DOHH2 (cell line): ENCODE data around the gene ADAR.

Experiments
- H3F3A ChIP-seq: fragments of 200-600 bp; sonication (generic), shearing (Covaris generic); 2 replicates; pipeline ENCODE4 v1.6.0; 2016; ENCODE audit warnings: antibody characterized with exemption, mild to moderate bottlenecking; ENCODE audit not compliant: control insufficient read depth, insufficient read depth
- H3K27ac ChIP-seq: fragments of 200-600 bp; sonication (generic); 2 replicates; pipeline ENCODE4 v1.5.1; 2014; ENCODE audit warnings: low read depth, mild to moderate bottlenecking, low read length, moderate library complexity
- H3K27me3 ChIP-seq: fragments of 200-600 bp; sonication (generic); 2 replicates; pipeline ENCODE4 v1.6.1; 2014; ENCODE audit warnings: mild to moderate bottlenecking, low read length, mixed read lengths; ENCODE audit not compliant: control insufficient read depth
- H3K36me3 ChIP-seq: fragments of 200-600 bp; sonication (generic); 2 replicates; pipeline ENCODE4 v1.6.1; 2014; ENCODE audit warnings: mild to moderate bottlenecking, low read length, moderate library complexity, mixed read lengths; ENCODE audit not compliant: control insufficient read depth
- H3K4me1 ChIP-seq: fragments of 200-600 bp; sonication (generic); 2 replicates; pipeline ENCODE4 v1.6.1; 2014; ENCODE audit warnings: mild to moderate bottlenecking, low read length, mixed read lengths; ENCODE audit not compliant: control insufficient read depth
- H3K4me2 ChIP-seq: fragments of 200-600 bp; sonication (generic); 2 replicates; pipeline ENCODE4 v1.6.0; 2014; ENCODE audit warnings: mild to moderate bottlenecking, low read length, moderate library complexity
- H3K4me3 ChIP-seq: fragments of 200-600 bp; sonication (generic); 2 replicates; pipeline ENCODE4 v1.5.1; 2014; ENCODE audit warnings: mild to moderate bottlenecking, low read length, mixed read lengths
- H3K79me2 ChIP-seq: fragments of 200-600 bp; sonication (generic); 2 replicates; pipeline ENCODE4 v1.6.1; 2014; ENCODE audit warnings: mild to moderate bottlenecking, low read length, mixed read lengths; ENCODE audit not compliant: control insufficient read depth
- H3K9me2 ChIP-seq: fragments of 200-600 bp; sonication (generic); replicated peaks from 2 replicates; pipeline ENCODE4 v1.6.1; 2014; ENCODE audit warnings: mild to moderate bottlenecking, low read length, mixed read lengths; ENCODE audit not compliant: control insufficient read depth
- H3K9me3 ChIP-seq: fragments of 200-600 bp; sonication (generic); 2 replicates; pipeline ENCODE4 v1.6.1; 2014; ENCODE audit warnings: antibody characterized with exemption, low read length, mixed read lengths; ENCODE audit not compliant: control insufficient read depth, insufficient read depth
- H4K20me1 ChIP-seq: fragments of 200-600 bp; sonication (generic); 2 replicates; pipeline ENCODE4 v1.6.0; 2014; ENCODE audit warnings: low read depth, mild to moderate bottlenecking, antibody characterized with exemption, low read length, moderate library complexity; ENCODE audit not compliant: control insufficient read depth, insufficient read depth
- EZH2phosphoT487 ChIP-seq: fragments of 200-600 bp; sonication (generic); IDR thresholded peaks from 2 replicates; pipeline ENCODE4 v1.6.1; 2017; ENCODE audit warnings: borderline replicate concordance, mild to moderate bottlenecking, antibody characterized with exemption, low read length, moderate library complexity, mixed read lengths
- TF ChIP-seq, protein P1 (sequence below): fragments of 200-600 bp; sonication (generic); IDR thresholded peaks from one replicate; pipeline ENCODE4 v1.5.1; 2014; ENCODE audit warnings: antibody characterized with exemption, mild to moderate bottlenecking, low read depth, low read length; ENCODE audit not compliant: poor library complexity, severe bottlenecking

Gene ADAR

DNA sequence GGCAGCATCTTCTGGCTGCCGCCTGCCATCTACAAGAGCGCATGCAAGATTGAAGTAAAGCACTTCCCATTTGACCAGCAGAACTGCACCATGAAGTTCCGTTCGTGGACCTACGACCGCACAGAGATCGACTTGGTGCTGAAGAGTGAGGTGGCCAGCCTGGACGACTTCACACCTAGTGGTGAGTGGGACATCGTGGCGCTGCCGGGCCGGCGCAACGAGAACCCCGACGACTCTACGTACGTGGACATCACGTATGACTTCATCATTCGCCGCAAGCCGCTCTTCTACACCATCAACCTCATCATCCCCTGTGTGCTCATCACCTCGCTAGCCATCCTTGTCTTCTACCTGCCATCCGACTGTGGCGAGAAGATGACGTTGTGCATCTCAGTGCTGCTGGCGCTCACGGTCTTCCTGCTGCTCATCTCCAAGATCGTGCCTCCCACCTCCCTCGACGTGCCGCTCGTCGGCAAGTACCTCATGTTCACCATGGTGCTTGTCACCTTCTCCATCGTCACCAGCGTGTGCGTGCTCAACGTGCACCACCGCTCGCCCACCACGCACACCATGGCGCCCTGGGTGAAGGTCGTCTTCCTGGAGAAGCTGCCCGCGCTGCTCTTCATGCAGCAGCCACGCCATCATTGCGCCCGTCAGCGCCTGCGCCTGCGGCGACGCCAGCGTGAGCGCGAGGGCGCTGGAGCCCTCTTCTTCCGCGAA, 36.6 kb downstream of the ADAR start:
- peaks cover 18% of the 10 kb centered on the region for H3F3A ChIP-seq
- no peak overlapping the region for H3K4me2 ChIP-seq
- H3K4me1 ChIP-seq: peaks cover 43% of the 10 kb centered on the region
- H4K20me1 ChIP-seq: no peaks in the 10 kb centered on the region
- H3K27ac ChIP-seq: no peak overlapping the region
- no peak for TF ChIP-seq EZH2phosphoT487
- TF ChIP-seq, protein P1, sequence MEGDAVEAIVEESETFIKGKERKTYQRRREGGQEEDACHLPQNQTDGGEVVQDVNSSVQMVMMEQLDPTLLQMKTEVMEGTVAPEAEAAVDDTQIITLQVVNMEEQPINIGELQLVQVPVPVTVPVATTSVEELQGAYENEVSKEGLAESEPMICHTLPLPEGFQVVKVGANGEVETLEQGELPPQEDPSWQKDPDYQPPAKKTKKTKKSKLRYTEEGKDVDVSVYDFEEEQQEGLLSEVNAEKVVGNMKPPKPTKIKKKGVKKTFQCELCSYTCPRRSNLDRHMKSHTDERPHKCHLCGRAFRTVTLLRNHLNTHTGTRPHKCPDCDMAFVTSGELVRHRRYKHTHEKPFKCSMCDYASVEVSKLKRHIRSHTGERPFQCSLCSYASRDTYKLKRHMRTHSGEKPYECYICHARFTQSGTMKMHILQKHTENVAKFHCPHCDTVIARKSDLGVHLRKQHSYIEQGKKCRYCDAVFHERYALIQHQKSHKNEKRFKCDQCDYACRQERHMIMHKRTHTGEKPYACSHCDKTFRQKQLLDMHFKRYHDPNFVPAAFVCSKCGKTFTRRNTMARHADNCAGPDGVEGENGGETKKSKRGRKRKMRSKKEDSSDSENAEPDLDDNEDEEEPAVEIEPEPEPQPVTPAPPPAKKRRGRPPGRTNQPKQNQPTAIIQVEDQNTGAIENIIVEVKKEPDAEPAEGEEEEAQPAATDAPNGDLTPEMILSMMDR: no peak
- peaks cover 4% of the 10 kb centered on the region; the same call in 1 of the 2 replicates for H3K36me3 ChIP-seq
- H3K27me3 ChIP-seq: peaks cover 32% of the 10 kb centered on the region
- no peak overlapping the region for H3K4me3 ChIP-seq
- H3K79me2 ChIP-seq: no peaks in the 10 kb centered on the region
- H3K9me3 ChIP-seq: no peaks in the 10 kb centered on the region
- H3K9me2 ChIP-seq: no peaks in the 10 kb centered on the region

DNA sequence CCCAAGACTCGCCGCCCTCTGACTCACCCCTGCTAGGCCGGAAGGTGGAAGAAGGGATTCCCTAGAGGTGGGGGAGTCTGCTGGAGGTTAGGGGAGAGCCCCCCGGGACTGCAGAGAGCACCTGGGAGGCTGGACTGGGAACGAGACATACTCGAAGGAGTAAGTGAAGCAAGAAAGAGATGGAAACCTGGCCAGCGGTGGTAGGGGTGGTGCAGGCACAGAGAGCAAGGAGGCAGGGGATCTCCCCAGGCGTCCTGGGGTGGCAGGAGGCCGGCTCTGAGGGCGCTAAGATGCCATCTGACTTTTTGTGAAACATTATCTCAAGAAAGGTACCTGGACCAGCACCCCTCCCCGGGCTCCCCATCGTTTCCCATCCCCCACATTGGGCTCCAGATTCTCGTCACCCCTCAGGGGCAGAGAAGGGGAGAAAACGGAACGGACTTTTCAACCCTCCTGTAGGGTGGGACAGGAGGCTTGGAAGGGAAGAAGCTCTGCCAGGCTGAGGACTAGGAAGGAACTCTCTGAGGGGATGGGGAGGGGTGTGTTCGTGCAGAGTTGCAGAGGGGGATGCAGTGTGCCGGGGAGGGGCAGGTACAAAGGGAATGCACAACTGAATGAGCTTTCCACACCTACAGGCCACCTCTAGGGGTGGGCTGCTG, 39.7 kb downstream of the ADAR start:
- H3K9me2 ChIP-seq: no peaks in the 10 kb centered on the region
- no peak overlapping the region for H3K27ac ChIP-seq
- H4K20me1 ChIP-seq: no peaks in the 10 kb centered on the region
- no peaks in the 10 kb centered on the region for H3K79me2 ChIP-seq
- H3K9me3 ChIP-seq: no peaks in the 10 kb centered on the region
- no peaks in the 10 kb centered on the region for H3K36me3 ChIP-seq
- peak overlapping the region; percentile 44 for H3K4me2 ChIP-seq
- H3F3A ChIP-seq: no peaks in the 10 kb centered on the region; the same call in 1 of the 2 replicates
- H3K4me1 ChIP-seq: peaks cover 19% of the 10 kb centered on the region
- TF ChIP-seq EZH2phosphoT487: no peak
- TF ChIP-seq, protein P1: no peak
- H3K27me3 ChIP-seq: peaks cover 45% of the 10 kb centered on the region
- no peak overlapping the region for H3K4me3 ChIP-seq

DNA sequence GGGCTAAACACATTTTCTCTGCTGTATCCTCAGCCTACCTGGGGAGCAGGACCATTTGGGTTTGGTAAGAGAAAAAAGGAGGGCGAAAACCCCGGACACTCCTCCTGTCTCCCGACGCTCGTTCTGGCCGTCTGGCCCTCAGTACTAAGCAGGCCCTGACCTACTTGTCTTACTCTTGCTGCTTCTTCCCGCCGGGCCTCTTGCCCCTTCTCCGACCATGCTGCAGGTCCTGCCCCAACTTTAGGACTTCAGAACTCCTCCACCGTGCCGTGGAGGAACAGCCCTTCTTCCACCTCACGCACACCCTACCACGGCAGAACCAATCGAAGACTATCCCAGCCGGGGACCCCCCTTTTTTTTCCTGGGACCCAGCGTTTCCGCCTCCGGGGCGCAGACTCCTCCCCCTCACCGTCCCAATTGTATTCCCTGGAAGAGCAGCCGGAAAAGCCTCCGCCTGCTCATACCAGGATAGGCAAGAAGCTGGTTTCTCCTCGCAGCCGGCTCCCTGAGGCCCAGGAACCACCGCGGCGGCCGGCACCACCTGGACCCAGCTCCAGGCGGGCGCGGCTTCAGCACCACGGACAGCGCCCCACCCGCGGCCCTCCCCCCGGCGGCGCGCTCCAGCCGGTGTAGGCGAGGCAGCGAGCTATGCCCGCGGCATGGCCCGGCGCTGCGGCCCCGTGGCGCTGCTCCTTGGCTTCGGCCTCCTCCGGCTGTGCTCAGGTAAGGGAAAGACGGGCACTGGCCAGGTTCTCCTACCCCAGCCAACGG, 40.4 kb downstream of the ADAR start, which contains the start of gene CHRNB2:
CHRNB2 (plus strand) TSS at position 393 of the 771 bp plus-strand sequence; CDS start at position 660, 267 bp downstream.
- Histone ChIP-seq H4K20me1 (no peaks in the 10 kb centered on the region), H3K36me3 (no peaks in the 10 kb centered on the region), H3K9me2 (no peaks in the 10 kb centered on the region), H3K9me3 (no peaks in the 10 kb centered on the region), H3K4me2 (peak within 1 kb of the TSS; percentile 44), H3K4me3 (no peak within 1 kb of the TSS), H3F3A (peaks cover 2% of the 10 kb centered on the region; the same call in 1 of the 2 replicates), H3K79me2 (no peaks in the 10 kb centered on the region), H3K27ac (no peak within 1 kb of the TSS), H3K27me3 (peaks cover 45% of the 10 kb centered on the region), H3K4me1 (peaks cover 15% of the 10 kb centered on the region)
- no peak for TF ChIP-seq EZH2phosphoT487
- TF ChIP-seq, protein P1: no peak
